HG02981 (cell line): ENCODE data around the gene CD40LG.
A peak's percentile ranks its signal among the peaks of the same experiment; 100 is the strongest.

Source experiments
- ATAC-seq: cut with Tn5 transposase; IDR thresholded peaks from one replicate; pipeline ENCODE4 v1.9.1; 2021; ENCODE audit warnings: mild to moderate bottlenecking, moderate library complexity; ENCODE audit not compliant: unreplicated experiment

The CD40LG gene

GRCh38 chrX:136646602-136647239 lies 1.2 kb upstream of the CD40LG start:
- ATAC-seq, result no peak

- ATAC-seq, result no peak
These were observed 2.9 kb downstream of the CD40LG start for GRCh38 chrX:136650811-136651210.

- no peak for ATAC-seq
These were observed 5.1 kb downstream of the CD40LG start for GRCh38 chrX:136652822-136653723.

- no peak for ATAC-seq
These were observed 8.5 kb downstream of the CD40LG start for GRCh38 chrX:136656361-136656964.

- no peak for ATAC-seq
These were observed 10.2 kb downstream of the CD40LG start for GRCh38 chrX:136658151-136658550.

- no peak for ATAC-seq
These were observed 11.2 kb downstream of the CD40LG start for GRCh38 chrX:136659174-136659573.

GRCh38 chrX:136660896-136661295 lies 12.9 kb downstream of the CD40LG start:
- no peak for ATAC-seq

- no peak for ATAC-seq
These were observed 14.1 kb downstream of the CD40LG start for GRCh38 chrX:136662104-136662503.

- ATAC-seq, result no peak
These were observed 15.0 kb downstream of the CD40LG start for GRCh38 chrX:136662976-136663375.

- ATAC-seq, result no peak
These were observed 17.4 kb downstream of the CD40LG start for GRCh38 chrX:136665258-136665900.

GRCh38 chrX:136666088-136666487 lies 18.1 kb downstream of the CD40LG start:
- no peak for ATAC-seq

GRCh38 chrX:136667446-136668168 lies 19.6 kb downstream of the CD40LG start:
- ATAC-seq, result no peak

GRCh38 chrX:136671006-136671610 lies 23.1 kb downstream of the CD40LG start:
- peak; percentile 38 for ATAC-seq

GRCh38 chrX:136674270-136674985 lies 26.5 kb downstream of the CD40LG start:
- ATAC-seq, result no peak

- no peak for ATAC-seq
These were observed 31.6 kb downstream of the CD40LG start for GRCh38 chrX:136679531-136679930.

GRCh38 chrX:136684120-136684519 lies 36.2 kb downstream of the CD40LG start:
- no peak for ATAC-seq

GRCh38 chrX:136687457-136687856 lies 39.5 kb downstream of the CD40LG start:
- ATAC-seq, result no peak

GRCh38 chrX:136689436-136689835 lies 41.5 kb downstream of the CD40LG start:
- no peak for ATAC-seq

GRCh38 chrX:136691028-136691809 lies 43.3 kb downstream of the CD40LG start:
- no peak for ATAC-seq
